ENCODE results near the gene AFM.

DNA sequence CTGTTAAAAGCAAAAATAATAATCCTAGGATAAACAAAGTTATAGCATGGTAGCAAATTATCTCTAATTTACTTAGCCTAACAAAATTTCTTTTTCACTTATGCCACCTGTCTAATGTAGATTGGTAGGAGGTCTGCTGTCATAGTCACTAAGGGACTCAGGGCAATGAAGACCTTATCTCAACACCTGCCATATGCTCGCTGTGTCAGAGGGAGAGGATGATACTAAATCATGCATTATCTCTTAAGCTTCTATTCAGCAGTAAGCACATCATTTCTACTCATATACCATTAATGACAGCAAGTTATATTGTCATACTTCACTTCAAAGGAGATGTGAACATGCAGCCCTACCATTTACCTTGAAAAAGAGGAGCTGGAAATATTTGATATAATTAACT is 44.1 kb downstream of the AFM start:
- TF ChIP-seq, protein P1, sequence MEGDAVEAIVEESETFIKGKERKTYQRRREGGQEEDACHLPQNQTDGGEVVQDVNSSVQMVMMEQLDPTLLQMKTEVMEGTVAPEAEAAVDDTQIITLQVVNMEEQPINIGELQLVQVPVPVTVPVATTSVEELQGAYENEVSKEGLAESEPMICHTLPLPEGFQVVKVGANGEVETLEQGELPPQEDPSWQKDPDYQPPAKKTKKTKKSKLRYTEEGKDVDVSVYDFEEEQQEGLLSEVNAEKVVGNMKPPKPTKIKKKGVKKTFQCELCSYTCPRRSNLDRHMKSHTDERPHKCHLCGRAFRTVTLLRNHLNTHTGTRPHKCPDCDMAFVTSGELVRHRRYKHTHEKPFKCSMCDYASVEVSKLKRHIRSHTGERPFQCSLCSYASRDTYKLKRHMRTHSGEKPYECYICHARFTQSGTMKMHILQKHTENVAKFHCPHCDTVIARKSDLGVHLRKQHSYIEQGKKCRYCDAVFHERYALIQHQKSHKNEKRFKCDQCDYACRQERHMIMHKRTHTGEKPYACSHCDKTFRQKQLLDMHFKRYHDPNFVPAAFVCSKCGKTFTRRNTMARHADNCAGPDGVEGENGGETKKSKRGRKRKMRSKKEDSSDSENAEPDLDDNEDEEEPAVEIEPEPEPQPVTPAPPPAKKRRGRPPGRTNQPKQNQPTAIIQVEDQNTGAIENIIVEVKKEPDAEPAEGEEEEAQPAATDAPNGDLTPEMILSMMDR (IDR thresholded peaks at IDR 0.05; ENCODE audit: low read length): no peak
- no peak for TF ChIP-seq EZH2 (optimal IDR thresholded peaks at IDR 0.05; ENCODE audit: low read depth, low read length)

Data from MM.1S (cell line).